ENCODE measurements around the gene PECR. TPM values are rescaled to one million over a fixed set of nuclear protein-coding genes. Genes with fewer than 3 reads are reported as not detected.
A peak's percentile ranks its signal among the peaks of the same experiment; 100 is the strongest.

The PECR gene
- total and polyA plus RNA-seq, 9 of the 15 experiments (the other 6 are each of a cell fraction or from before 2014, with no cell fraction given) = 1.1 to 10.3 (median 8.2) TPM

GRCh38 chr2:216114714-216115531 lies 33.3 kb upstream of the PECR start (continued):
- TF ChIP-seq NR0B1 (IDR thresholded peaks at IDR 0.05; ENCODE audit: partially characterized antibody) (no peak), ZNF316 (IDR thresholded peaks at IDR 0.05) (no peak), SRSF3 (IDR thresholded peaks at IDR 0.05; ENCODE audit: insufficient read depth, low read length) (no peak), RBM39 (optimal IDR thresholded peaks at IDR 0.05; ENCODE audit: low read depth, low read length) (no peak)

- no peak overlapping the region for H2AFZ ChIP-seq (ENCODE audit: low read depth, low read length)
- peak overlapping the region; percentile 2; the same call in 1 of the 2 replicates for H3K4me2 ChIP-seq (ENCODE audit: insufficient read depth, low read length)
- peak overlapping the region; percentile 31; the same call in 2 of the 3 replicates for H3K27ac ChIP-seq (ENCODE audit: extremely low read depth, low read depth, low read length)
- H3K36me3 ChIP-seq (ENCODE audit: control insufficient read depth, insufficient read depth, low read length) = peaks cover 86% of the 10 kb centered on the region
- H3K9me3 ChIP-seq (replicated peaks; ENCODE audit: control insufficient read depth, insufficient read depth, low read depth, low read length) = no peaks in the 10 kb centered on the region
- no peaks in the 10 kb centered on the region for H3K9me1 ChIP-seq (ENCODE audit: control insufficient read depth, insufficient read depth, low read length)
- no peaks in the 10 kb centered on the region for H3K27me3 ChIP-seq (ENCODE audit: control insufficient read depth in 2 of 2, insufficient read depth in 2 of 2, low read length in 2 of 2)
- no peak overlapping the region for H3K4me3 ChIP-seq
- ATAC-seq = peak; percentile 15
- BruUV-seq (replicated peaks) = no TSS peak
- in situ Hi-C loops (cut with MboI) = no loop called here
- FAIRE-seq = no peak
- peaks cover 5% of the 10 kb centered on the region; the same call in 1 of the 2 replicates for H4K20me1 ChIP-seq (replicated peaks; ENCODE audit: control insufficient read depth, insufficient read depth, low read length)
- no peak for DNase-seq (ENCODE audit: extremely low read depth in 1 of 4, low spot score in 3 of 4)
- peaks cover 86% of the 10 kb centered on the region for H3K79me2 ChIP-seq (ENCODE audit: control insufficient read depth, insufficient read depth, low read length)
- no peak overlapping the region for H3K9ac ChIP-seq (ENCODE audit: insufficient read depth in 1 of 2, low read depth in 2 of 2, low read length in 2 of 2)
- 42% methylated on average over 4 of the region's 4 CpGs for WGBS (ENCODE audit: insufficient coverage, low coverage, missing lambda C conversion rate)
- ChIA-PET CTCF (ENCODE audit: low intra/inter-chr PET ratio) (no interaction called here), POLR2A (interaction anchor here (0.6 to 1.4 kb wide), 4 partner anchors 9 to 561 kb away, joined by 3 to 4 read pairs (median 3); partner anchors contain the start of genes PECR and TMEM169)
- intact Hi-C loops (cut with micrococcal nuclease) = no loop called here
- H3K4me1 ChIP-seq (replicated peaks in 1 of 2; ENCODE audit: control insufficient read depth in 2 of 2, insufficient read depth in 2 of 2, low read length in 2 of 2) = peaks cover 3 to 11% of the 10 kb centered on the region in 2 experiments; a peak in 4 of 5 replicates
- TF ChIP-seq ZSCAN29 (IDR thresholded peaks at IDR 0.05) (no peak), ZNF445 (CRISPR knock-in tag; IDR thresholded peaks at IDR 0.05; ENCODE audit: low read depth) (no peak), RBM14 (IDR thresholded peaks at IDR 0.05; ENCODE audit: borderline replicate concordance, insufficient read depth, low read depth, low read length) (no peak), ZNF740 (CRISPR knock-in tag; IDR thresholded peaks at IDR 0.05) (no peak), ZNF740 (tag; IDR thresholded peaks at IDR 0.05) (no peak), CCAR2 (IDR thresholded peaks at IDR 0.05; ENCODE audit: low read depth, low read length) (no peak), PYGO2 (tag; IDR thresholded peaks at IDR 0.05) (no peak), TOE1 (IDR thresholded peaks at IDR 0.05; ENCODE audit: borderline replicate concordance) (no peak), TOE1 (CRISPR knock-in tag; IDR thresholded peaks at IDR 0.05; ENCODE audit: borderline replicate concordance, low read depth) (no peak), SAFB2 (IDR thresholded peaks at IDR 0.05; ENCODE audit: borderline replicate concordance, low read depth, low read length, severe bottlenecking) (no peak), SPI1 (IDR thresholded peaks at IDR 0.05; ENCODE audit: borderline replicate concordance, low read depth, low read length) (no peak), ZNF24 (IDR thresholded peaks at IDR 0.05) (no peak), HOMEZ (CRISPR knock-in tag; IDR thresholded peaks at IDR 0.05) (no peak)
Observed at GRCh38 chr2:216114382-216114713, 32.7 kb upstream of the PECR start.
